IgD-negative memory B cell (primary cell): ENCODE results near the gene MIS18A. TPM values are rescaled to one million over a fixed set of nuclear protein-coding genes. Genes with fewer than 3 reads are reported as not detected.
"Not testable (repeated sequence)": the region's sequence is repeated elsewhere in the genome, so short reads cannot be mapped to it uniquely, and the experiment has no call there.

ENCODE experiments used
- H3K27ac Mint-ChIP-seq, 3 donors: one replicate each; pipeline ENCODE4 v1.8.0; 2020 to 2022; ENCODE audit warnings: mild to moderate bottlenecking in 3 of 3, mixed read lengths in 3 of 3, moderate library complexity in 1 of 3
- H3K27me3 Mint-ChIP-seq: one replicate; pipeline ENCODE4 v1.8.0; 2021; ENCODE audit warnings: mixed read lengths
- H3K36me3 Mint-ChIP-seq: one replicate; pipeline ENCODE4 v1.8.0; 2020; ENCODE audit warnings: mild to moderate bottlenecking, mixed read lengths
- H3K4me1 Mint-ChIP-seq, 3 donors: one replicate each; pipeline ENCODE4 v1.8.0; 2020 to 2022; ENCODE audit warnings: mixed read lengths in 3 of 3, mild to moderate bottlenecking in 1 of 3
- H3K4me3 Mint-ChIP-seq, 4 donors: one replicate each; pipeline ENCODE4 v1.8.0; 2020 to 2022; ENCODE audit warnings: mild to moderate bottlenecking in 4 of 4, mixed read lengths in 4 of 4, moderate library complexity in 3 of 4
- H3K9me3 Mint-ChIP-seq, 3 donors: one replicate each; pipeline ENCODE4 v1.8.0; 2020 to 2021; ENCODE audit warnings: mixed read lengths in 3 of 3, mild to moderate bottlenecking in 1 of 3
- polyA plus RNA-seq: library from polyadenylated mRNA; unstranded; fragments of 300-500 nt; fragmentation: Illumina TruSeq; gene quantifications from one replicate; pipeline ENCODE4 v1.2.3, GENCODE V29; 2021

The MIS18A gene
- polyA plus RNA-seq, 1 donor from 2014 or later, result 10.5 TPM

DNA sequence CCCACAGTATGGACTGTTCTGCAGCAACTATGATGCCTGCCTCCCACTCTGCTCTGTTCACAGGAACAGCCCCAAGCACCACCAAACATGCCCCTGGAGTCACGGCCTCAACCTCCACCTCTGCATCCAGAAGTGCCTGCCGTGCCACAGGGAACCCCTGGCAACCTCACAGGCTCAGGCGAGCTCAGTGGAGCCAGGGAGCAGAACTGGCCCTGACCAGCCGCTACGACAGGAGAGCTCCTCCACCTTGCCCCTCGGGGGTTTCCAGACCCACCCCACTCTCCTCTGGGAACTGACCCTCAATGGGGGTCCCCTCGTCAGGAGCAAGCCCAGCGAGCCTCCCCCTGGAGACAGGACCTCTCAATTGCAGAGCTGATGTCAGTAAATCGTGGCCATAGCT, 32.8 kb upstream of the MIS18A start:
- no peak overlapping the region for H3K27ac Mint-ChIP-seq
- H3K4me1 Mint-ChIP-seq, result no peaks in the 10 kb centered on the region
- no peaks in the 10 kb centered on the region for H3K27me3 Mint-ChIP-seq
- H3K36me3 Mint-ChIP-seq, result peaks cover 3% of the 10 kb centered on the region
- H3K9me3 Mint-ChIP-seq, result no peaks in the 10 kb centered on the region
- no peak overlapping the region for H3K4me3 Mint-ChIP-seq

GRCh38 chr21:32310976-32311375, 32.1 kb upstream of the MIS18A start:
- H3K27me3 Mint-ChIP-seq, H3K4me3 Mint-ChIP-seq, H3K9me3 Mint-ChIP-seq, H3K4me1 Mint-ChIP-seq, H3K36me3 Mint-ChIP-seq, H3K27ac Mint-ChIP-seq: not testable (repeated sequence)

DNA sequence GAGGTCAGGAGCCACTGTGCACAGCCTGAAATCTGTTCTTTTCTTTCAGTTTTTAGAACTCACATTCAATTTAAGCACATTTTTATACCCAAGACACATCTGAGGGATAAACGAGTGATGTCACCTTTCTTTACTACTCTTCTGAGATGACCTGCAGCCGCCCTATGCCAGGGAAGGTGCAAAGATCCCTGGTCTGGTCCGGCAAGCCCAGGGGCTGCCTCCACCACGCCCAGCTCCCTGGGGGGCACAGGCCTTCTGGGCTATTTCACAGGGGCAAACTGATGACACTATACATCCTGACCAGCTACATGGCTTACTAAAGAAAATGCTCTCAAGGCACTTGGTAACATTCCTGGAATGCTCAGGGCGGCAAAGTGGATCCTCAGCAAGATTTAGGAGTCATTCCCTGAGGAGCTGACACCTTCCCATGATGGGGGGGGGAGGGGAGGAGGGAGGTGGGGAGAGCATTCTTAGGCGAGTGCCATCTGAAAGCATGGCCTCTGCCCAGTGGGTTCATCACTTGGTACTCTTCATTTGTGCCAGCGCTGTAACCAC, 31.1 kb upstream of the MIS18A start:
- Mint-ChIP-seq H3K27me3 (no peaks in the 10 kb centered on the region), H3K4me3 (no peak overlapping the region), H3K9me3 (no peaks in the 10 kb centered on the region), H3K27ac (no peak overlapping the region), H3K4me1 (no peaks in the 10 kb centered on the region), H3K36me3 (peaks cover 5% of the 10 kb centered on the region)

- Mint-ChIP-seq H3K27ac (no peak overlapping the region), H3K4me3 (no peak overlapping the region), H3K9me3 (no peaks in the 10 kb centered on the region), H3K36me3 (peaks cover 5% of the 10 kb centered on the region), H3K27me3 (no peaks in the 10 kb centered on the region), H3K4me1 (no peaks in the 10 kb centered on the region)
These were observed 29.8 kb upstream of the MIS18A start for GRCh38 chr21:32308696-32309095.

DNA sequence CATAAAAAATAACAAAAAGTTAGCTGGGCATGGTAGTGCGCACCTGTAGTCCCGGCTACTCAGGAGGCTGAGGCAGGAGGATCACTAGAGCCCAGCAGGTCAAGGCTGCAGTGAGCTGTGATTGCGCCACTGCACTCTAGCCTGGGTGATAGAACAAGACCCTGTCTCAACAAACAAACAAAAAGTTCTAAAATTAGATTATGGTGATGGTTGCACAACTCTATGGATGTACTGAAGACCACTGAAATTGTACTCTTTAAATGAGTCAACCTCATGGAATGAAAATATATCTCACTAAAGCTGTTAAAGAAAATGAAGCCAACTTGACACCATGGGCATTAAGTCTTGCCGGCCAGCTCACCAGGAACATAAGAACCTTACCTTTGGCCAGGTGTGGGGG, 28.9 kb upstream of the MIS18A start:
- Mint-ChIP-seq H3K9me3 (no peaks in the 10 kb centered on the region), H3K27ac (no peak overlapping the region), H3K4me3 (no peak overlapping the region), H3K4me1 (no peaks in the 10 kb centered on the region), H3K27me3 (no peaks in the 10 kb centered on the region), H3K36me3 (peaks cover 5% of the 10 kb centered on the region)

GRCh38 chr21:32306021-32306780, 27.4 kb upstream of the MIS18A start:
- Mint-ChIP-seq H3K27me3 (no peaks in the 10 kb centered on the region), H3K9me3 (no peaks in the 10 kb centered on the region), H3K4me1 (no peaks in the 10 kb centered on the region), H3K27ac (peak overlapping the region in 1 of 3 donors; percentile 50), H3K4me3 (no peak overlapping the region), H3K36me3 (peaks cover 4% of the 10 kb centered on the region)

GRCh38 chr21:32304998-32305397, 26.1 kb upstream of the MIS18A start:
- no peak overlapping the region for H3K4me3 Mint-ChIP-seq
- H3K9me3 Mint-ChIP-seq, result no peaks in the 10 kb centered on the region
- no peaks in the 10 kb centered on the region for H3K4me1 Mint-ChIP-seq
- no peaks in the 10 kb centered on the region for H3K27me3 Mint-ChIP-seq
- H3K27ac Mint-ChIP-seq, result peak overlapping the region in 1 of 3 donors; percentile 39
- H3K36me3 Mint-ChIP-seq, result peaks cover 10% of the 10 kb centered on the region

DNA sequence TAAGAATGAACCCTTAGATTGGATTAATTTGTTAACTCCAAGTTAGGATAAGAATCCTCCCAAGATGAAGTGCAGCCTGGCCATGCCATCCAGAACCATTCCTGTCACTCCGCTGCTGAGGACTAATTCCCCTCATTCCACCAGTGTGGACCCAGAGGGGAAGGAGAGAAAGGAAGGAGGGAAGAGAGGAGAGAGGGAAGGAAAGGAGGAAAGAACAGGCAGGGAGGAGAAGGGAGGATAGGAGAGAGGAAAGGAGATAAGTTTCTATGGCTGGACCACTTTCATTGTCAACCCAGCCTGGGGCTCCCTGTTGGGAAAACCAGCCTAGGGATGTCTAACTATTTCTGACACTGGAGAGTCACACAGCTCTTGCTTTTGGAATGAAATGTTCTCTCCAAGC, 24.5 kb upstream of the MIS18A start:
- H3K4me3 Mint-ChIP-seq, result no peak overlapping the region
- H3K27ac Mint-ChIP-seq, result no peak overlapping the region
- H3K9me3 Mint-ChIP-seq, result no peaks in the 10 kb centered on the region
- H3K27me3 Mint-ChIP-seq, result no peaks in the 10 kb centered on the region
- no peaks in the 10 kb centered on the region for H3K4me1 Mint-ChIP-seq
- H3K36me3 Mint-ChIP-seq, result peaks cover 10% of the 10 kb centered on the region

- Mint-ChIP-seq H3K4me1 (no peaks in the 10 kb centered on the region), H3K27me3 (no peaks in the 10 kb centered on the region), H3K4me3 (no peak overlapping the region), H3K27ac (no peak overlapping the region), H3K9me3 (no peaks in the 10 kb centered on the region), H3K36me3 (peaks cover 10% of the 10 kb centered on the region)
These were observed 23.7 kb upstream of the MIS18A start for GRCh38 chr21:32302560-32302959.

DNA sequence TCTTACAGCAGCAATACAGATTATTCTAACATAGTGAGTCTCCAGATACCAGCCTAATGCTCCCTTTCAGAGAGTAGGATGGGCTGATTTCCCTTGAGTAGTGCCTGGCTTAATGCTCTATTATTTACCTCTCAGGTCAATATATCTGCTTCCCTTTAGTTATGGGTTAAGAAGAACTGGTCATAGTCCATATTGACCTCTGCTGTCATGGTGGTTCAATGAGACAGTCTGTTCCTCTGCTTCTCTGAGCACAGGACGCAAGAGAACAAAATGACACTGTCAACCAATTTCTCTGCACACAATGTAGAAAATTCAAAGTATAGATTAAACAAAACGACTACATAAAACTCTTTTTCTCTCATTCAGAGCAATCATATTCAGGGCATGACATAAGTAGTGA, 22.7 kb upstream of the MIS18A start:
- Mint-ChIP-seq H3K27me3 (no peaks in the 10 kb centered on the region), H3K4me1 (no peaks in the 10 kb centered on the region), H3K36me3 (peaks cover 10% of the 10 kb centered on the region), H3K4me3 (no peak overlapping the region), H3K9me3 (no peaks in the 10 kb centered on the region), H3K27ac (no peak overlapping the region)

DNA sequence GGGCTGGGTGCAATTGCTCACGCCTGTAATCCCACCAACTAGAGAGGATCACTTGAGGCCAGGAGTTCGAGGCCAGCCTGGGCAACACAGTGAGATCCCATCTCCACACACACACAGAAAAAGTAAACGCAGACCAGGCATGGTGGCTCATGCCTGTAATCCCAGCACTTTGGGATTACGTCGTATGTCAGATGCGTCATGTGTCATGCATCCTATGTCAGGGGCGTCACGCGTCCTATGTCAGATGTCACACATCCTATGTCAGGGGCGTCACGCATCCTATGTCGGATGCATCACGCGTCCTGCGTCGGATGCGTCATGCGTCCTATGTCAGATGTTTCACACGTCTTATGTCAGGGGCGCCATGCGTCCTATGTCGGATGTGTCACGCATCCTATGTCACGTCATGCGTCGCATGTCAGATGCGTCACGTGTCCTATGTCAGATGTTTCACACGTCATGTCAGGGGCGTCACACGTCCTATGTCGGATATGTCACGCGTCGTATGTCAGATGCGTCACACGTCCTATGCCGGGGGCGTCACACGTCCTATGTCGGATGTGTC, 21.4 kb upstream of the MIS18A start:
- Mint-ChIP-seq H3K36me3 (peaks cover 10% of the 10 kb centered on the region), H3K4me1 (peaks cover 0 to 2% (median 0%) of the 10 kb centered on the region in 3 donors), H3K4me3 (no peak overlapping the region), H3K27me3 (no peaks in the 10 kb centered on the region), H3K27ac (no peak overlapping the region), H3K9me3 (no peaks in the 10 kb centered on the region)

- no peak overlapping the region for H3K27ac Mint-ChIP-seq
- no peak overlapping the region for H3K4me3 Mint-ChIP-seq
- no peaks in the 10 kb centered on the region for H3K27me3 Mint-ChIP-seq
- H3K36me3 Mint-ChIP-seq, result peaks cover 9% of the 10 kb centered on the region
- H3K4me1 Mint-ChIP-seq, result peaks cover 0 to 2% (median 0%) of the 10 kb centered on the region in 3 donors
- H3K9me3 Mint-ChIP-seq, result no peaks in the 10 kb centered on the region
These were observed 20.8 kb upstream of the MIS18A start for GRCh38 chr21:32299695-32300094.

GRCh38 chr21:32298658-32299081, 19.8 kb upstream of the MIS18A start, which contains the start of gene MRAP:
Gene MRAP, plus strand, starts transcription at chr21:32298855. Its CDS starts 117 bp downstream, at chr21:32298972.
- H3K27ac Mint-ChIP-seq, result no peak within 1 kb of the TSS
- H3K4me3 Mint-ChIP-seq, result no peak within 1 kb of the TSS
- peaks cover 0 to 2% (median 0%) of the 10 kb centered on the region in 3 donors for H3K4me1 Mint-ChIP-seq
- H3K9me3 Mint-ChIP-seq, result no peaks in the 10 kb centered on the region
- peaks cover 9% of the 10 kb centered on the region for H3K36me3 Mint-ChIP-seq
- H3K27me3 Mint-ChIP-seq, result no peaks in the 10 kb centered on the region

DNA sequence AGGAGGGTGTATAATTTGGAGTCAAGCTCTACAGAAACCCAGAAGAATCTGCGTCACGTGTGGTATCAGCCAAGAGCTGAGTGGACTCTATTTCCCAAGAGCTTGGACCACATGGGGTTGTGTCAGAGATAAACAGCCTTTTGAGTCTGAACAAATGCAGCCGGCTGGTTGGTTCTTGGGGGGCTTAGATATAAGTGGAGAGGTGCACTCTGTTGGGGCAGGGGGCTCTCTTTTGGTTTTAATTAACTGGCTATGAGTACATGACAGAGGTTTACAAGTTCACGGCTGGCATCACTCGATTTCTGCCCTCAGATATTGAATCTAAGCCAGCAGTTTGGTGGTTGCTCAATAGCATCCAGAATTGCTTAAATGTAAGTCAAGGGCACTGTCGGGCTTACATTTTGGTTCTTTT, 19.3 kb upstream of the MIS18A start:
- H3K36me3 Mint-ChIP-seq, result peaks cover 9% of the 10 kb centered on the region
- H3K27ac Mint-ChIP-seq, result no peak overlapping the region
- no peaks in the 10 kb centered on the region for H3K27me3 Mint-ChIP-seq
- no peaks in the 10 kb centered on the region for H3K9me3 Mint-ChIP-seq
- H3K4me1 Mint-ChIP-seq, result peaks cover 0 to 2% (median 0%) of the 10 kb centered on the region in 3 donors
- H3K4me3 Mint-ChIP-seq, result no peak overlapping the region

GRCh38 chr21:32297449-32297848, 18.6 kb upstream of the MIS18A start:
- no peak overlapping the region for H3K27ac Mint-ChIP-seq
- H3K4me1 Mint-ChIP-seq, result peaks cover 0 to 2% (median 0%) of the 10 kb centered on the region in 3 donors
- H3K4me3 Mint-ChIP-seq, result no peak overlapping the region
- peaks cover 12% of the 10 kb centered on the region for H3K36me3 Mint-ChIP-seq
- no peaks in the 10 kb centered on the region for H3K9me3 Mint-ChIP-seq
- no peaks in the 10 kb centered on the region for H3K27me3 Mint-ChIP-seq

DNA sequence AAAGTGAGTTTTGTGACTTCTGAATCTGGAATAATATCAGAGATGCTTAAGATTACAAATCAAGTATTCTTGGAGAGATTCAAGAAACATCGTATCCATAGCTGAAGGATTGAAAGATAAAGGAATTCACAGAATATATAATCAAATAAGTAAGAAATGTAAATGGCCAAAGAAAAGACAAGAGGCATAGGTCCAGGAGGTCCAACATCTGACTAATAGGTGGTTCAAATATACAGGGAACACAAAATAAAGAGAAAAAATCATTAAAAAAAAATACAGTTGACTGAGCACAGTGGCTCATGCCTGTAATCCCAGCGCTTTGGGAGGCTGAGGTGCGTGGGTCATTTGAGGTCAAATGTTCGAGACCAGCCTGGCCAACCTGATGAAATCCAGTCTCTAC, 6.6 kb upstream of the MIS18A start:
- Mint-ChIP-seq H3K4me3 (no peak overlapping the region), H3K27ac (no peak overlapping the region), H3K4me1 (peaks cover 0 to 2% (median 0%) of the 10 kb centered on the region in 3 donors)

More for the DNA sequence above, 6.6 kb upstream of the MIS18A start:
- Mint-ChIP-seq H3K27me3 (no peaks in the 10 kb centered on the region), H3K36me3 (peaks cover 15% of the 10 kb centered on the region), H3K9me3 (peaks cover 0 to 3% (median 0%) of the 10 kb centered on the region in 3 donors)
